Fibroblast of skin of left quadriceps (primary cell): ENCODE results near the gene PRKCA.
"Not testable (repeated sequence)": the region's sequence is repeated elsewhere in the genome, so short reads cannot be mapped to it uniquely, and the experiment has no call there.

Experiments
- DNase-seq, 2 experiments: peaks; one replicate each; pipeline ENCODE4 v3.0.0-alpha.2; 2013; ENCODE audit warnings: low read depth in 2 of 2

Gene PRKCA

GRCh38 chr17:66386498-66387351, 84.3 kb downstream of the PRKCA start:
- no peak for DNase-seq

DNA sequence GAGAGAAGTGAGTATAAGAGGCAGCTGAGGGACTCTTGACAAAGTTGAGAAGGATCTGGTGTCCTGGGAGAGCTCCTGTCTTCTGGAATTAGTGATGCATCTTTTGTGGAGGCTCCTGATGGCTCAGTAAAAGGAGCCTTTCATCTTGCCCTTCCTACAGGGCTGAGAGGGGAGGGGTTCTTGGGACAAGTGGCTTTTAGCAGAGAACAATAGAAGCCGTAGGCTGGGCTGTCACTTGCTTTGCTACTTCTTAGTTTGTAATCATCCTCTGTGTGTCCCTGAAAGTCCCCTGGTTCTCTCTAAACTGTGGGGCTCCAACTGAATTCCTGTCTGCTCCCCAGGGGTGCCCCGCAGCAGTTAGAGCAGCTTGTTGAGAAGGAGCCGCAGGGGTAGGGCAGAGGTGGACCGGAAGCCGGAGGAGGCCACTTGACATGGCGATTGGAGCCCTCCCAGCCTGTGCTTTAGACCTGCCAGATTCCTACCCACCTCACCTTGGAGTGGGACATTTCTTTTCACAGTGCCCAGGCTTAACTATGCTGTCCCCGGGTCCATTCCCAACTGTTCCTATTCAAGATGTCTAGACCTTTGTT, 85.1 kb downstream of the PRKCA start:
- DNase-seq, result no peak

DNA sequence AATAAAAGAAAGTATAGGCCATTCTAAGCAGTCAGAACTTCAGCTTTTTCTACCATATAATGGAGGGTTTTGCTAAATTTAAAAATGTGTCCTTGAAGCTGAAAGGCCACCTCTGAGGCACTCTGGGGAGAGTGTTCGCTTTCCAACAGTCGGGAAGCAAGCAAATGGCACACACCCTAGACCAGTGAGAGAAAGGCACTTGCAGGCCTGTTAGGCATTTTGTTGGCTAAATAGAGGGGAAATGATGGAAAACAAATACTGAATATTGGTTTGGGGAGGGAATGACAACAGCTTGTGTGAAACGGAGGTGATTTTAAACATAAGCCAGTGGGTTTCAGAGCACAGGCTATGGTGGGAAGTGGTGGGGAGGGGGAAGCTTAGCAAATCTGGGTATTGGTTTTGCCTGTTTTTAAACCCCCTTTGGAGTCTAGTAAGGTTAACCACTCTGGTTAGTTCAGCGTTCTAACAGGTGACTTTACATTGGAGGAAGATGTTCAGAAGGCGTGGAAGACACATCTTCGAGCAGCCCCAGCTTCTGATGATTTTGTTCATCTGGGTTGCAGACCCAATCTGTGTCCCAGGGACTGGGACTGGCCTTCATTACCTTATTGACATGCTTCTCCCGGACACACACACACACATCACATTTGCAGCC, 90.5 kb downstream of the PRKCA start:
- no peak for DNase-seq

DNA sequence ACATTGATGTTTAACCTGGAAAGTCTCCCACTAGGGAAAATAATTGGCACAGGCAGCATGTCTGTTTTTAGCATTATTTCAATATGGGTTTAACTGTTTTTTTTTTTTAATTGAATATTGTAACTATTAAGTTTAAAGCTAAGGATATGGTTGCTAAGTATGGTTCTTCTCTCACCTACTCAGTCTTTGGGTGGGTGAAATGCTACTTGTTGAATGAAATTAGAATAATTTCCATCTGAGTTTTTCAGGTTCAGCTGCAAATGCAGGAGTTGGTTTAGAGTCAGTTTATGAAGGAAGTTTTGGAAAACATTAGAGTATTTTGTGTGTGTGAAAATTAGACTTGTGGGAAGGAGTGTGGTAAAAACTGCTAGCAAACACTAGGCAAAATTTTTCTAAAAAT, 93.5 kb downstream of the PRKCA start:
- no peak for DNase-seq

- DNase-seq, result no peak
Observed at GRCh38 chr17:66397486-66397885, 95.1 kb downstream of the PRKCA start.

DNA sequence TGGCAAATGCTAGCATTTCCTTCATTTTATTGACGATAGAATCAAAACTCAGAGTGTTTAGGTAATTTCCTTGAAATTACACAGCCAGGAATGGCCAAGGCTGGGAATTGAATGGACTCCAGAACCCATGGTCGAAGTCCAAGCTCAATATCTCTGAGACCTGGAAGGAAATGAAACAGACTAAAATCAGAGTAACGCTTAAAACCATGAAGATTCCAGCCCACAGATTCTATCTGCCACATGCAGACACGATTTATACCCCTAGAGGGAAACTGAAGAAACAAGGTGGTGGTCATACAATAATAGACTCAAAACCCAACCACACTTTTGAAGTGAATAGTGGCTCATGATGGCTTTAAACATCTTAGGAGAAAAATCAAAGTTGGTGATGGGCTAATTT, 95.6 kb downstream of the PRKCA start:
- no peak for DNase-seq

- DNase-seq, result no peak
Observed at GRCh38 chr17:66398617-66399016, 96.2 kb downstream of the PRKCA start.

DNA sequence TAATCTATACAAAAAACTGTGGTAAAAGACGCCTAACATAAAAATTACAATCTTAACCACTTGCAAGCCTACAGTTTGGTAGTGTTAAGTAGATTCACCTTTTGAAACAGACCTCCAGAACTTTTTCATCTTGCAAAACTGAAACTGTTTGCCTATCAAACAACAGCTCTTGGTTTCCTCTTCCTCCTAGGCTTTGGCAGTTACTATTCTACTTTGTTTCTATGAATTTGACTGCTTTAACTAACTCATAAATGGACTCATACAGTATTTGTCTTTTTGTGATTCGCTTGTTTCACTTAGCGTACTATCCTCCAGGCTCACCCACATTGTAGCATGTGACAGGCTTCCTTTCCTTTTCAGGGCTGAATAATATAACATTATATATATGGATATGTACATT, 97.0 kb downstream of the PRKCA start:
- no peak for DNase-seq

DNA sequence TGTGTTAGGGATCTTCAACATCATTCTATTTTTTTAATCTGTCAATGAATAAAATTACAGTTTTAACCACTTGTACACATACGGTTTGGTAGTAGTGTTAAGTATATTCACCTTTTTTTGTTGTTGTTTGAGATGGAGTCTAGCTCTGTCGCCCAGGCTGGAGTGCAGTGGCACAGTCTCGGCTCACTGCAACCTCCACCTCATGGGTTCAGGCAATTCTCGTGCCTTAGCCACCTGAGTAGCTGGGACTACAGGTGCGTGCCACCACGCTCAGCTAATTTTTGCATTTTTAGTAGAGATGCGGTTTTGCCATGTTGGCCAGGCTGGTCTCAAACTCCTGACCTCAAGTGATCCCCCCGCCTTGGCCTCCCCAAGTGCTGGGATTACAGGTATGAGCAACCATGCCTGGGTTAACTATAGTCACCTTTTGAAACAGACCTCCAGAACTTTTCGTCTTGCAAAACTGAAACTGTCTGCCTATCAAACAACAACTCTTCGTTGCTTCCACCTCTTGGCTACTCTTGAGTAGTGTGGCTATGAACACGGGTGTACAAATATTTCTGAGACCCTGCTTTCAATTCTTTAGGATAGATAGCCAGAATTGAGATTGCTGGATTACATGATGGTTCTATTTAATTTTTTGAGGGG, 97.8 kb downstream of the PRKCA start:
- not testable (repeated sequence) for DNase-seq

- no peak for DNase-seq
Observed at GRCh38 chr17:66400698-66401097, 98.3 kb downstream of the PRKCA start.

GRCh38 chr17:66401364-66401763, 99.0 kb downstream of the PRKCA start:
- no peak for DNase-seq

- DNase-seq, result no peak
Observed at GRCh38 chr17:66403846-66404556, 101.6 kb downstream of the PRKCA start.

DNA sequence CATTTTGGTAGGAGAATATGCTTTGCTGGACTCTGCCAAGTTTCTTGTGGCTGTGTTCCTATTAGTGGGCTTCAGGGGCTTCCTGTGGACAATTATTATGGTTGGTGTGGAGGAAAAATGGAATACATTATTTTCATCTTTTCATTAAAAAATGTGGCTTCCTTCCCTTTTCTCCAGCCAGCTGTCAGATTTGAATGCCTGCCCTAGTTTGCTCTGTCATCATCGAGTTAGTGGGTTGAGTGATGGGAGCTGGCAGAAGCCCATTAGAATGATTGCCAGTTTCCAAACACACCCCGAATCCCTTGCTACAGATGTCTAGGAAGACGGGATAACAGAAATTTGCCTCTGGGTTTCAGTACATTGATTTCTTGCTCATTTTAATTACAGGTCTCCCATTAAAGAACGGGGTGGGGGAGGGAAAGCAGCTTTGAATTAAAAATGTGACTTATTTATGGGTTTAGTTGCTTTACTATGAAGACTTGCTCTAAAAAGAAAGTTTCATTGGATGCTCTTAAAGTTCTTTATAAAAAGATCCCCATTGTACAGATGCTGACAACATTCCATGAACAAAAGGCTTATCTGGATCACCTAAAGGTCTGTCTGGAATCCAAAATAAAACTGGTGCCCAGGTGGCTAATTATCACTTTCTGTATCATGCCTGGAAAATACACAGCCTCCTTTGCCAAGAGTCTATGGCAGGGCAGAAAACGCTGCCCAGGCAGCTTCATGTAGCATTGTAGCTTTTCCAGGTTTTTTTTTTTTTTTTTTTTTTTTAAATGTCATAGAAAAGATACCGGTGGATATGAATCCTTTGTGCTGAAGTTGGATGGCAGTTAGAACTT, 103.6 kb downstream of the PRKCA start:
- DNase-seq, result no peak

DNA sequence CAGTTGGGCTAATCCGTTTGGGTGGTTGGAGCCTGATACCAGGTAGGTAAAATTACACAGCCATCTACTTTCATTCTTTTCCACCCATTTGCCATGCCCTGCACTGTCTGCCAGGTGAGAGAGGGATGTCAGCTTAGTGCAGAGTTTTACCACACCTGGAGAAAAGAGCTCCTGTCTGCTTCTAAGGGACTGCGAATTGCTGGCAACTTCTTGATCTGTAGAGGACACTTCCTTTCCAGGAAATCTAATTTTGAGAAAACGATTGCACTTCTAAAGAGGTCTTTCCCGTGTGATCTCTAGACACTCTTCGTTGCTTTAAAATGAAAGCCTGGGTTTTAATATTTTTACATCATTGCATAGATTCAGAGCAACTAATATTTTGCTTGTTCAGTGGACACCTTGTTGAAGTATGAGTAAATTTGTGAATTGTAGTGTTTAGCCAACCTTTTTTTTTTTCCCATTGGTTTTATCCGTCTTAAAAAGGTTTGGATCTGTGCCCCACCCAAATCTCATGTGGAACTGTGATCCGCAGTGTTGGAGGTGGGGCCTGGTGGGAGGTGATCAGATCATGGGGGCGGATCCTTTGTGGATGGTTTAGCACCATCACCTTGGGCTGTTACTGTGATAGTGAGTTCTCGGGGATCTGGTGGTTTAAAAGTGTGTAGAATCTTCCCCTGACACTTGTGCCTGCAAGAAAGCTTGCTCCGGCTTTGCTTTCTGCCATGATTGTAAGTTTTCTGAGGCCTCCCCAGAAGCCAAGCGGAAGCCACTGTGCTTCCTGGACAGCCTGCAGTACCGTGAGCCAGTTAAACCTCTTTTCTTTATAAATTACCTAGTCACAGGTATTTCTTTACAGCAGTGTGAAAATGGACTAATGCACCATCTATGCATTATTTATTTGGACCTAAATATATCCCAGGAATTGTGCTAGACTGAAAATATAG, 104.6 kb downstream of the PRKCA start:
- no peak for DNase-seq

DNA sequence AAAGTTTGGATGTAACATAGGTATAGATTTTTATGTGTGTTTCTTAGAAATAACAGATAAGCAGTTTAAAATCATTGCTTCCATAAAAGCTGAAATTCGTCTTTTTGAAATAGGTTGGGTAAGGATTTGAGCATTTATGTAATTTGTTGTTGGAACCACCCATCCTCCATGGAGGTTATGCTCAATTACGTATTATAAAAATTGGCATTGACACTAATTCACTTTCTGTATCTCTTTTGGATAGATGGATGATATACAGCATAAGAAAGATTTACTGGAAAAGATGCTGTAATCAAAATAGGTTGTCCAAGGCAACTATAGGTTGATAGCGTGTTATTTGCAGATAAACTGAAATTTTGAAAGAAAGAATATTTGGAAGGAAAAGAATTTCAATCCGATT, 105.5 kb downstream of the PRKCA start:
- DNase-seq, result no peak

- DNase-seq, result no peak
Observed at GRCh38 chr17:66411520-66411919, 109.1 kb downstream of the PRKCA start.

GRCh38 chr17:66412857-66413558, 110.6 kb downstream of the PRKCA start:
- DNase-seq, result no peak

GRCh38 chr17:66413559-66414520, 111.4 kb downstream of the PRKCA start:
- no peak for DNase-seq
